ENCODE measurements around the gene RTN4R. TPM values are rescaled to one million over a fixed set of nuclear protein-coding genes. Genes with fewer than 3 reads are reported as not detected.

RTN4R gene
- total and polyA plus RNA-seq, 9 of the 15 experiments (the other 6 are each of a cell fraction or from before 2014, with no cell fraction given), result 0.04 to 2.8 (median 1.4) TPM; not detected in 3

GRCh38 chr22:20206709-20207215, 61.4 kb downstream of the RTN4R start (continued):
- TF ChIP-seq PRDM10 (IDR thresholded peaks at IDR 0.05; ENCODE audit: partially characterized antibody) (no peak), NEUROD1 (IDR thresholded peaks at IDR 0.05; ENCODE audit: borderline replicate concordance, low read depth, low read length, partially characterized antibody) (peak; percentile 12), SMAD1 (IDR thresholded peaks at IDR 0.05; ENCODE audit: low read depth, low read length, partially characterized antibody) (no peak), RBM39 (optimal IDR thresholded peaks at IDR 0.05; ENCODE audit: low read depth, low read length) (no peak), TRIM24 (IDR thresholded peaks at IDR 0.05) (no peak), ETV6 (IDR thresholded peaks at IDR 0.05; ENCODE audit: borderline replicate concordance in 1 of 2, low read depth in 2 of 2, low read length in 1 of 2) (no peak), ETV6 (CRISPR knock-in tag; IDR thresholded peaks at IDR 0.05; ENCODE audit: borderline replicate concordance) (no peak), RBFOX2 (IDR thresholded peaks at IDR 0.05; ENCODE audit: low read depth, low read length) (peak; percentile 76), SRSF7 (optimal IDR thresholded peaks at IDR 0.05; ENCODE audit: low read depth, low read length) (no peak), IRF9 (tag; IDR thresholded peaks at IDR 0.05) (no peak), ZNF165 (CRISPR knock-in tag; IDR thresholded peaks at IDR 0.05; ENCODE audit: borderline replicate concordance) (no peak), FOSL1 (tag; conservative IDR thresholded peaks at IDR 0.05) (peak; percentile 68), SAFB (IDR thresholded peaks at IDR 0.05; ENCODE audit: borderline replicate concordance, low read depth, low read length) (no peak), STAT5B (CRISPR knock-in tag; IDR thresholded peaks at IDR 0.05) (no peak), SMARCB1 (IDR thresholded peaks at IDR 0.05; ENCODE audit: insufficient read length, low read depth) (no peak)
- TF ChIP-seq, protein P1, sequence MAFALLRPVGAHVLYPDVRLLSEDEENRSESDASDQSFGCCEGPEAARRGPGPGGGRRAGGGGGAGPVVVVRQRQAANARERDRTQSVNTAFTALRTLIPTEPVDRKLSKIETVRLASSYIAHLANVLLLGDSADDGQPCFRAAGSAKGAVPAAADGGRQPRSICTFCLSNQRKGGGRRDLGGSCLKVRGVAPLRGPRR (CRISPR knock-in tag; IDR thresholded peaks at IDR 0.05), result no peak
- TF ChIP-seq, protein P2, sequence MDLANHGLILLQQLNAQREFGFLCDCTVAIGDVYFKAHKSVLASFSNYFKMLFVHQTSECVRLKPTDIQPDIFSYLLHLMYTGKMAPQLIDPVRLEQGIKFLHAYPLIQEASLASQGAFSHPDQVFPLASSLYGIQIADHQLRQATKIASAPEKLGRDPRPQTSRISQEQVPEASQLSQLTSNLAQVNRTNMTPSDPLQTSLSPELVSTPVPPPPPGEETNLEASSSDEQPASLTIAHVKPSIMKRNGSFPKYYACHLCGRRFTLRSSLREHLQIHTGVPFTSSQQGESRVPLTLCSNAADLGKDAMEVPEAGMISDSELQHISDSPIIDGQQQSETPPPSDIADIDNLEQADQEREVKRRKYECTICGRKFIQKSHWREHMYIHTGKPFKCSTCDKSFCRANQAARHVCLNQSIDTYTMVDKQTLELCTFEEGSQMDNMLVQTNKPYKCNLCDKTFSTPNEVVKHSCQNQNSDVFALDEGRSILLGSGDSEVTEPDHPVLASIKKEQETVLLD (IDR thresholded peaks at IDR 0.05), result 0 out of 2 replicates have a peak, but pooled peaks have one; percentile 30
- TF ChIP-seq, protein P3, sequence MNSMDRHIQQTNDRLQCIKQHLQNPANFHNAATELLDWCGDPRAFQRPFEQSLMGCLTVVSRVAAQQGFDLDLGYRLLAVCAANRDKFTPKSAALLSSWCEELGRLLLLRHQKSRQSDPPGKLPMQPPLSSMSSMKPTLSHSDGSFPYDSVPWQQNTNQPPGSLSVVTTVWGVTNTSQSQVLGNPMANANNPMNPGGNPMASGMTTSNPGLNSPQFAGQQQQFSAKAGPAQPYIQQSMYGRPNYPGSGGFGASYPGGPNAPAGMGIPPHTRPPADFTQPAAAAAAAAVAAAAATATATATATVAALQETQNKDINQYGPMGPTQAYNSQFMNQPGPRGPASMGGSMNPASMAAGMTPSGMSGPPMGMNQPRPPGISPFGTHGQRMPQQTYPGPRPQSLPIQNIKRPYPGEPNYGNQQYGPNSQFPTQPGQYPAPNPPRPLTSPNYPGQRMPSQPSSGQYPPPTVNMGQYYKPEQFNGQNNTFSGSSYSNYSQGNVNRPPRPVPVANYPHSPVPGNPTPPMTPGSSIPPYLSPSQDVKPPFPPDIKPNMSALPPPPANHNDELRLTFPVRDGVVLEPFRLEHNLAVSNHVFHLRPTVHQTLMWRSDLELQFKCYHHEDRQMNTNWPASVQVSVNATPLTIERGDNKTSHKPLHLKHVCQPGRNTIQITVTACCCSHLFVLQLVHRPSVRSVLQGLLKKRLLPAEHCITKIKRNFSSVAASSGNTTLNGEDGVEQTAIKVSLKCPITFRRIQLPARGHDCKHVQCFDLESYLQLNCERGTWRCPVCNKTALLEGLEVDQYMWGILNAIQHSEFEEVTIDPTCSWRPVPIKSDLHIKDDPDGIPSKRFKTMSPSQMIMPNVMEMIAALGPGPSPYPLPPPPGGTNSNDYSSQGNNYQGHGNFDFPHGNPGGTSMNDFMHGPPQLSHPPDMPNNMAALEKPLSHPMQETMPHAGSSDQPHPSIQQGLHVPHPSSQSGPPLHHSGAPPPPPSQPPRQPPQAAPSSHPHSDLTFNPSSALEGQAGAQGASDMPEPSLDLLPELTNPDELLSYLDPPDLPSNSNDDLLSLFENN (IDR thresholded peaks at IDR 0.05; ENCODE audit: low read depth in 2 of 2, low read length in 2 of 2), result 0 out of 4 replicates have a peak, but pooled peaks of 1 of the 2 experiments have one; percentile 20

All from K562 (cell line).